ENCODE measurements around the gene SAMSN1. TPM values are rescaled to one million over a fixed set of nuclear protein-coding genes. Genes with fewer than 3 reads are reported as not detected.

The SAMSN1 gene
- total RNA-seq, 1 donor from 2014 or later: 79.0 TPM

Other genes starting within 250 kb of the SAMSN1 start
- gene HSPA13, start 163.2 kb downstream of the SAMSN1 start, total RNA-seq: 40.6 and 47.6 TPM in 2 replicates